Activated B cell treated with CpG ODN at 0.5 μM for 24 hours (primary cell): ENCODE measurements around the gene BNIP5. TPM values are rescaled to one million over a fixed set of nuclear protein-coding genes. Genes with fewer than 3 reads are reported as not detected.

Source experiments
- ATAC-seq: fragments of 200-7000 bp; cut with Tn5 transposase; one replicate; pipeline ENCODE4 v1.10.0; 2021; ENCODE audit warnings: low read depth, mild to moderate bottlenecking, moderate library complexity
- CTCF ChIA-PET: fragments of 350-600 bp; sonication (Branson Sonifier 250); formaldehyde crosslinking; loops from one replicate; lab custom pipeline; 2021; ENCODE audit warnings: antibody characterized with exemption; lab: Charles Lee
- POLR2A ChIA-PET: fragments of 350-600 bp; sonication (Branson Sonifier 250); formaldehyde crosslinking; loops from one replicate; lab custom pipeline; 2021; ENCODE audit warnings: antibody characterized with exemption; lab: Charles Lee
- DNase-seq: peaks from one replicate; pipeline ENCODE4 v3.0.0; 2022
- H3K27ac Mint-ChIP-seq: one replicate; pipeline ENCODE4 v1.8.0; 2020; ENCODE audit warnings: mixed read lengths
- H3K27me3 Mint-ChIP-seq: one replicate; pipeline ENCODE4 v1.8.0; 2021; ENCODE audit warnings: mixed read lengths
- H3K36me3 Mint-ChIP-seq: one replicate; pipeline ENCODE4 v1.8.0; 2021; ENCODE audit warnings: low read depth, mixed read lengths
- H3K4me1 Mint-ChIP-seq: one replicate; pipeline ENCODE4 v1.8.0; 2021; ENCODE audit warnings: mixed read lengths
- H3K4me3 Mint-ChIP-seq: one replicate; pipeline ENCODE4 v1.8.0; 2020; ENCODE audit warnings: mild to moderate bottlenecking, mixed read lengths
- H3K9me3 Mint-ChIP-seq: one replicate; pipeline ENCODE4 v1.8.0; 2020; ENCODE audit warnings: mixed read lengths
- intact Hi-C: fragments of 100-400 bp; cut with micrococcal nuclease; formaldehyde crosslinking; loops from one replicate; pipeline ENCODE4 v1.15.1; 2024
- total RNA-seq: library from RNA; stranded (reverse); gene quantifications from 2 replicates; pipeline ENCODE4 v1.2.3, GENCODE V29; 2022
- TF ChIP-seq, protein P1 (sequence below): fragments of 200-600 bp; IDR thresholded peaks from one replicate; pipeline ENCODE4 v1.8.0; 2022; ENCODE audit warnings: antibody characterized with exemption, mild to moderate bottlenecking

The BNIP5 gene
- total RNA-seq, 1 donor from 2014 or later = 0.11 TPM

GRCh38 chr6:36334832-36335459 lies 1.7 kb downstream of the BNIP5 start:
- H3K4me1 Mint-ChIP-seq = peaks cover 19% of the 10 kb centered on the region
- no peak overlapping the region for H3K4me3 Mint-ChIP-seq
- POLR2A ChIA-PET = no interaction called here
- H3K27me3 Mint-ChIP-seq = peaks cover 19% of the 10 kb centered on the region
- CTCF ChIA-PET = no interaction called here
- H3K36me3 Mint-ChIP-seq = no peaks in the 10 kb centered on the region
- TF ChIP-seq, protein P1, sequence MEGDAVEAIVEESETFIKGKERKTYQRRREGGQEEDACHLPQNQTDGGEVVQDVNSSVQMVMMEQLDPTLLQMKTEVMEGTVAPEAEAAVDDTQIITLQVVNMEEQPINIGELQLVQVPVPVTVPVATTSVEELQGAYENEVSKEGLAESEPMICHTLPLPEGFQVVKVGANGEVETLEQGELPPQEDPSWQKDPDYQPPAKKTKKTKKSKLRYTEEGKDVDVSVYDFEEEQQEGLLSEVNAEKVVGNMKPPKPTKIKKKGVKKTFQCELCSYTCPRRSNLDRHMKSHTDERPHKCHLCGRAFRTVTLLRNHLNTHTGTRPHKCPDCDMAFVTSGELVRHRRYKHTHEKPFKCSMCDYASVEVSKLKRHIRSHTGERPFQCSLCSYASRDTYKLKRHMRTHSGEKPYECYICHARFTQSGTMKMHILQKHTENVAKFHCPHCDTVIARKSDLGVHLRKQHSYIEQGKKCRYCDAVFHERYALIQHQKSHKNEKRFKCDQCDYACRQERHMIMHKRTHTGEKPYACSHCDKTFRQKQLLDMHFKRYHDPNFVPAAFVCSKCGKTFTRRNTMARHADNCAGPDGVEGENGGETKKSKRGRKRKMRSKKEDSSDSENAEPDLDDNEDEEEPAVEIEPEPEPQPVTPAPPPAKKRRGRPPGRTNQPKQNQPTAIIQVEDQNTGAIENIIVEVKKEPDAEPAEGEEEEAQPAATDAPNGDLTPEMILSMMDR = no peak
- DNase-seq = no peak
- ATAC-seq = no peak
- intact Hi-C loops = no loop called here
- peak overlapping the region; percentile 8 for H3K27ac Mint-ChIP-seq
- H3K9me3 Mint-ChIP-seq = no peaks in the 10 kb centered on the region

DNA sequence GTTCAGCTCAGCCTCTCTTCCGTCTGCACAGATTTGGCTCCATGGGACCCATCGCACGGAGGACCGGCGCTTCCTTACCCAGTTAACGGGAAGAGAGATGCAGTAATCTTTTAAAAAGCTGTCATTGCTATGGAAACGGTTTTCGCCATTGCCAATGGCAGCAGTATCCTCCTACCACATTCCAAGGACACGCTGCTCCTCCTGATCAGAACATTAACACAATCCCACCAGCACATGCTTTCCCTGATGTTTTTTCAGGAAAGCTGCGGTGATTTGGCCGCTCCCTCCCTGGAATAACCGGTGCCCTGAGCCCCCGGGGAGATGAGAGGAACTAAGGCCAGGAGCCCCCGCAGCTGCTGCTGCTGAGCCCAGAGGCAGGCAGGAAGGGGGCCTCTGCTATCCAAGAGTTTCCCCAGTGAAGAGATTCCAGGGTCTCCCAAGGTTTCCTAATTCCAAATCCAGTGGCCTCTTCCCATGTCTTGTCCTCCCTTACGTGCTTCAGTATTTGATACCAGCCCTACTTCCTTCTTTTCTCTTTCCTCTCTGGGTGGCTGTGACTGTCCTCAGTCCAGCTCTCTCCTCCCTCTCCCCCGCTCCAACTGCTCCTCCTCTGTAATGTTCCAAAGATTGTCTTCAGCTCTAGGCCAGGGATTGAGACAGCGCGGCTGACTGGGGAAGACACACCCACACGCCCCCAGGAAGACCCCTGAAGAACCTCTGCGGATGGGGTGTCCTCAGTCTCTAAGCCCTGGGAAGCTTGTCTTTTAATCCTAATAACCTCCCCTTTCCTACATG lies 2.6 kb downstream of the BNIP5 start:
- ChIA-PET CTCF (no interaction called here), POLR2A (no interaction called here)
- peaks cover 19% of the 10 kb centered on the region for H3K4me1 Mint-ChIP-seq
- TF ChIP-seq, protein P1 = no peak
- H3K9me3 Mint-ChIP-seq = no peaks in the 10 kb centered on the region
- intact Hi-C loops = no loop called here
- H3K27me3 Mint-ChIP-seq = peaks cover 17% of the 10 kb centered on the region
- no peak overlapping the region for H3K4me3 Mint-ChIP-seq
- H3K36me3 Mint-ChIP-seq = no peaks in the 10 kb centered on the region
- DNase-seq (no peak), ATAC-seq (no peak)
- H3K27ac Mint-ChIP-seq = no peak overlapping the region

DNA sequence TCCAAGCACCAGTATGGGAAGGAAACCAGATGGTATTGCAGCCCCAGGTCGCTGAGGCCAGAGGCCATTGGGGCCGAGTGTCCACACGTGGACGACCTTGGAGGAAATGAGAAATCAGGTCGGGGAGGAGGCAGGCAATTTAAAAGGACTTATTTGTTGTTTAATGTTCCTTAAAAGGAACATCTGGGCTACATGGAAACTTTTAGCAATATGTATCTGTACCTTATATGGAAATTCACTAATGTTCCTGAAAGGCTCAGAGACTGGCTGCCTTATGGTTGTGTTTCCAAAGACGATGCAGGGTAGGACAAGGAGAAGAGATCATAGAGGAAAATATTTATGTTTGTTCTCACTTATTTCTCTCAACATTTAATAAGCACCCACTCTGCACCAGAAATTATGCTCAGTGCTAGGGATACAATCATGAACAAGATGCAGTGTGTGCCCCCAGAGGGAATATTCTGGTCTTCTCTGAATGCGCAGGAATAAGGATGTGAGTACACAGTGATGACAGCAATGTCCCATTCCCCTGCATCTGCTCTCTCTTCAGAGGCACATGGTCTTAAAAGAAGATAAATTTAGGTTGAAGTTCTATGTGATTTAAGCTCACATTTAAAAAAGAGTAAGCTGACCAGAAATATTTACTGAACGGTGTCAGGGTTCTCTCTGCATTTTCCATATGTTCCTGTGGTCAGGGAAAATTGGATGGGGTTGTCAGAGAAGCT lies 3.4 kb downstream of the BNIP5 start:
- Mint-ChIP-seq H3K27me3 (peaks cover 17% of the 10 kb centered on the region), H3K4me3 (no peak overlapping the region), H3K27ac (no peak overlapping the region), H3K4me1 (peaks cover 19% of the 10 kb centered on the region), H3K36me3 (no peaks in the 10 kb centered on the region), H3K9me3 (no peaks in the 10 kb centered on the region)
- intact Hi-C loops = no loop called here
- ChIA-PET POLR2A (no interaction called here), CTCF (interaction anchor here (0.9 kb wide), 1 partner anchor 8 kb away, joined by 3 read pairs; no protein-coding TSS in a partner anchor)
- DNase-seq (no peak), ATAC-seq (no peak)
- TF ChIP-seq, protein P1 = no peak

DNA sequence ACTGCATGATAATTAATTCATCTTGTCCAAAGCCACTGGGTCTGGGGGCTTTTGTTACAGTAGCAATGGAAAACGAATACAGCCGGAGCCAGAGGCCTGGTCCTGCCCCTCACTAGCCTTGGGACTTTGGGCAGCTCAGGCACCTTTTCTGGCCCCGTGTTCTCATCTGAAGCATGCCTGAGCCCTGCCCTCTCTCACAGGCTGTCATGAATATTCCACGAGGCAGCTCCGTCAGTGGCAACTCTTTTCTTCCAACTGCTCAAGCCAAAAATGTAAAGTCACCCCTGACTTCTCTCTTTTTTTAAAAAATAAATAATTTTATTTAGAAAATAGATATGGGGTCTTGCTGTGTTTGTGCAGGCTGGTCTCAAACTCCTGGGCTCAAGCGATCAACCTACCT lies 5.3 kb downstream of the BNIP5 start:
- POLR2A ChIA-PET = no interaction called here
- H3K27me3 Mint-ChIP-seq = peaks cover 17% of the 10 kb centered on the region
- no peak overlapping the region for H3K4me3 Mint-ChIP-seq
- TF ChIP-seq, protein P1 = no peak
- H3K4me1 Mint-ChIP-seq = peaks cover 8% of the 10 kb centered on the region
- ATAC-seq (no peak), DNase-seq (no peak)
- intact Hi-C loops = no loop called here
- H3K9me3 Mint-ChIP-seq = no peaks in the 10 kb centered on the region
- CTCF ChIA-PET = no interaction called here
- H3K27ac Mint-ChIP-seq = no peak overlapping the region
- H3K36me3 Mint-ChIP-seq = no peaks in the 10 kb centered on the region

- DNase-seq (no peak), ATAC-seq (no peak)
- TF ChIP-seq, protein P1 = no peak
- H3K36me3 Mint-ChIP-seq = no peaks in the 10 kb centered on the region
- CTCF ChIA-PET = interaction anchor here (1.4 kb wide), 1 partner anchor 11 kb away, joined by 3 read pairs; no protein-coding TSS in a partner anchor
- H3K4me1 Mint-ChIP-seq = peaks cover 5% of the 10 kb centered on the region
- peaks cover 16% of the 10 kb centered on the region for H3K27me3 Mint-ChIP-seq
- POLR2A ChIA-PET = no interaction called here
- no peak overlapping the region for H3K27ac Mint-ChIP-seq
- intact Hi-C loops = no loop called here
- H3K9me3 Mint-ChIP-seq = no peaks in the 10 kb centered on the region
- H3K4me3 Mint-ChIP-seq = no peak overlapping the region
Observed at GRCh38 chr6:36330366-36330765, 6.3 kb downstream of the BNIP5 start.
